HG02885 (cell line): ENCODE measurements around the gene CNKSR3.
"Not testable (repeated sequence)": the region's sequence is repeated elsewhere in the genome, so short reads cannot be mapped to it uniquely, and the experiment has no call there.

Source experiments
- ATAC-seq: cut with Tn5 transposase; IDR thresholded peaks from one replicate; pipeline ENCODE4 v1.9.1; 2021; ENCODE audit warnings: mild to moderate bottlenecking; ENCODE audit not compliant: unreplicated experiment, poor library complexity

Gene CNKSR3

DNA sequence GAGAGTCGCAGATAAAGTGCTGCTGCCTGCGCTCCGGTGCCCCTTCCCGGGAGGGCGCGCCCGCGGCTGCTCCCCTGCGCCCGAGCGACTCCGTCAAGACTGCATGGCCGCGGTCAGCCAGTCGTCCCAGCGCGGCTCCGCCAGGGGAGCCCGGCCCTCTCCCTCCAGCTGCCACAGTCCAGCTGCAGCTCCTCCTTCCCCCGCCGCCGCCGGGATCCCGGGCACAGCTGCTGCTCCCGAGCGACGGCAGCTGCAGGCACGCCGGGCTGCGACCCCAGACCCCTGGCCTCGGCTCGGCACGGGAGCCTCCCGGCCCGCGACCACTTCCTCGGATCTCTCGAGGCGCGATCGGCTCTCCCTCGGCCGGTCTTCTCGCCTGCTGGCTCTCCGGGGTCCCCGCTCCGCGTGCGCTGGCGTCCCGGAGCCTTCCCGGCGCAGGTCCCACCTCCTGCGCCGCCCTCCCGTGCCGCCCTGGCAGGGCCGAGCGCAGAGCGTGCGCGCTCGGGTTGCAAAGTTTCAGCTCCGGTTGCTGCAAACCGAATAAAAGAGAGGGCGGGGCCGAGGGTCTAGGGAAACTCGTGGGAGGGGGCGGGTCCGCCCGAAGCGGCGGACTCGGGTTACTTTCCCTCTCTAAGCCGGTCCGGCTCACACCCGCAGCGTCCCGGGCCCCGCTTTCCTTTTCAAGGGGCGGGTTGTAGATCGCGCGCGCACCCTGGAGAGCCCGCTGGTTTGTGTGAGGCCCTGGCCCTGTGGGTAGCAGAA is at the start of gene CNKSR3:
Gene CNKSR3, minus strand, starts transcription at position 542 of the 762 bp plus-strand sequence. CDS start 571 bp downstream, outside the sequence.
- ATAC-seq = peak; percentile 57

- ATAC-seq = no peak
Measured at GRCh38 chr6:154558984-154559383, 48.5 kb upstream of the CNKSR3 start.

- no peak for ATAC-seq
Measured at GRCh38 chr6:154558513-154558912, 48.0 kb upstream of the CNKSR3 start.

DNA sequence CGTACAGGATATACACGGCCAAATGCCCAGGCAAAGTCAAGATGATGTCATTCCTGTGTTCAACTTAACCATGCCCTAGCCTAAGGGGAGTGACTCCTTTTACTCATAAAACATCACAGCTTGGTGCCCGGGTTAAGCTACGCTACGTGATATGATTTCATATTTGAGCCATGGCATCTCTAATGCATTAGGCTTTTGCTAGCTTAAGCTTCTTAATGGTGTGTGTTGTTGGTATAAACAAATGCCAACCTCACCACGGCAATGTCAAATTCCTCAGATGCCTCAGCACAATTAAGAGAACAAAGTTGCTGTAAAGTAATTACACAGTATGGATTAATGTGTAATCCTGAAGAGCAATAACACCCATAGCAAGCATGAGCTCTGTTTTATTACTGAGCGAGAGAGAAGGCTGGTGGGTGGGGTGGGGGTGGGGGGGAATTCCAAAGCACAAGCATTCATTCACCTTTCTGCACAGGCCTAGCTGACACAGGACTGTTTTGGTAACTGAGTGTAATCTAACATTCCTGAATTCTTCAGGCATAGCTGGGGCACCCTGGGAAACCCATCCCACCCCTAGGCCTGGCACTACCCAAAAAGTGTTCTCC is 44.7 kb upstream of the CNKSR3 start:
- no peak for ATAC-seq

DNA sequence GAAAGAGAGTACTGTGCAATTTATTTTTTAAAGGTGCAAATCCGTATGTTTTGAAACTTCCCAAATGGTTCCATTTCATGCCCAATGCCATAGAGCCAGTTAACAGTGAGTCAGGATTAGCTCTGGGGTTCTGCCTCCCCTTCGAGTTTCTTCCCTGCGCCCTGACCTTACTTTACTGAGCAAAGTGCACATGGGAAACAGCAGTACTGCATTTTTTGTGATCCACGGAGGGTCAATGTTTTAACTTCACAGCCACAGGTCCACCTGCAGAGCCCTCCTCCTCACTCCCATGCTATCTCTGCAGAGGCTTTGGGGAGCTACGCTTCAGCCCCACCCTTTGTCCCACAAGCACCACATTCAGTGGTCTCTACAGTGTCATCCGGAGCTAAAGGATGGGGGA is 44.0 kb upstream of the CNKSR3 start:
- ATAC-seq = no peak

- ATAC-seq = no peak
Measured at GRCh38 chr6:154550779-154551178, 40.3 kb upstream of the CNKSR3 start.

DNA sequence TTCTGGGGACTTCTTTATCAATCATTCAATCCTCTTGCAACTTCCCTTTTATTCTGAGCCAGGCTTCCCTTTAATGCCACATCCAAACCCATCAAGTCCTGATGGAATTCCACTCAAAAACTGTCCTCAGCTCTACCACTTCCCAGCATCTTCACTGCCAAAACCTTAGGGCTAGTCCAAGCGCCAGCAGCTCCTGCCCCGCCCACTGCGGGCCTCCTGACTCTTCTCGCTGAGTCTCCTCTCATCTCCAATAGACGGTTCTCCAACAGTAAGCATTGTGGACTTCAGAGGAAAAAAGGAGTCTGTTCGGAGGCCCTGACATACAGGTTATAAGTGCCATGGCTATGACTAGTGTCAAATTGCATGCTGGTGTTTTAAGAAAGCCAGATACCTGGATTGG is 38.7 kb upstream of the CNKSR3 start:
- ATAC-seq = no peak

DNA sequence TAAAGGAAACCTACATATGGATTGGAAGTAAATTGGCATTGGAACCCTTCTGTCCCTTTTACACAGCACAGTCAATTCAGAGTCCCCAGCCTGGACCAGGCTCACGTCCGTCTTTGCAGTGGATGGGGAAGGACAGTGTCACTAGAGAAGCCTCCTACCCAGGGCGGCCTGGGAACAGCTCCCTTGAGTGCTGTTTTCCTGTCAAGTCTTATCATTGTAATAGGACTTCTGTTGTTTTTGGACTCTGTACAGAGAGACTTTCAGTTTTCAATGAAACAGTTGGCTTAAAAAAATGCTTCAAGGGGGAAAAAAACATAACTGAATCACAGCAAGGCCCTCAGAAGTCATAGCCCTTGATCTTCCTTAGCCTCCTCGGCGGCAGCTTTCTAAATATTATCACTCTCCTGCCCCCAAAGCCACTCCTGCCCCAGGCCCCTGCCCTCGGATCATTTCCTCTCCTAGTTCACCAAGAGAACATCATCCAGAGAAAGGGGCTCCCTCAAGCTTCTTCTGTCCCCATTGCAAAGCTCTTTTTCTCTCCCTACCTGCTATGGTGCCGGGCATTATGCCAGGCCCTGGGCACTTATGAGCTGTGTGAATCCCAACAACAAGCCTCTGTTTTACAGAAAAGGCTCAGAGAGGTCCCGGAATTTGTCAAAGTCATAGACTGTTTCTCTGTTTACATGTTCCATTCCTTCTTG is 37.8 kb upstream of the CNKSR3 start:
- ATAC-seq = no peak

- ATAC-seq = no peak
Measured at GRCh38 chr6:154543628-154544027, 33.1 kb upstream of the CNKSR3 start.

GRCh38 chr6:154542747-154543146 is 32.3 kb upstream of the CNKSR3 start:
- no peak for ATAC-seq

GRCh38 chr6:154541837-154542236 is 31.4 kb upstream of the CNKSR3 start:
- ATAC-seq = not testable (repeated sequence)

DNA sequence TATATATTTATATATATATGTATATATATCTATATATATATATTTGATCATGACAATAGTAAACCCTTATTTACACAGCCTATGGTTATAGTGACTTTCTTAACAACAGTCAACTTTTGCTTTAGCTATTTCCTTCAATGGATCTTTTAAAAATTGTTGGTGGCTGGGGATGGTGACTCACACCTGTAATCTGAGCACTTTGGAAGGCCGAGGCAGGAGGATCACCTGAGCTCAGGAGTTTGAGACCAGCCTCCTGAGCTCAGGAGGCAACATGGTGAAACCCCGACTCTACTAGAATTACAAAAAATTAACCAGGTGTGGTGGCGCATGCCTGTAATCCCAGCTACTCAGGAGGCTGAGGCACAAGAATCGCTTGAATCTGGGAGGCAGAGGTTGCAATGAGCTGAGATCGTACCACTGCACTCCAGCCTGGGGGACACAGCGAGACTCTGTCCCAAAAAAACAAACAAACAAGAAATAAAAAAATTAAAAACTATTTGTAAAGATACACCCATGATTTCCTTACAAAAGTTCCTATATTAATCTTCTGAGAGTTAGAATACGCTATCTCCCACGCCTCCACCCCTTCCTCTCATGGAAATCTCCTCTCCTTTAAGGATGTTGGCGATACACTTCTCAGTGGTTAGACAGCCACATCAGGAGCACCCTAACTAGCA is 29.2 kb upstream of the CNKSR3 start:
- no peak for ATAC-seq

- no peak for ATAC-seq
Measured at GRCh38 chr6:154538640-154539191, 28.2 kb upstream of the CNKSR3 start.

DNA sequence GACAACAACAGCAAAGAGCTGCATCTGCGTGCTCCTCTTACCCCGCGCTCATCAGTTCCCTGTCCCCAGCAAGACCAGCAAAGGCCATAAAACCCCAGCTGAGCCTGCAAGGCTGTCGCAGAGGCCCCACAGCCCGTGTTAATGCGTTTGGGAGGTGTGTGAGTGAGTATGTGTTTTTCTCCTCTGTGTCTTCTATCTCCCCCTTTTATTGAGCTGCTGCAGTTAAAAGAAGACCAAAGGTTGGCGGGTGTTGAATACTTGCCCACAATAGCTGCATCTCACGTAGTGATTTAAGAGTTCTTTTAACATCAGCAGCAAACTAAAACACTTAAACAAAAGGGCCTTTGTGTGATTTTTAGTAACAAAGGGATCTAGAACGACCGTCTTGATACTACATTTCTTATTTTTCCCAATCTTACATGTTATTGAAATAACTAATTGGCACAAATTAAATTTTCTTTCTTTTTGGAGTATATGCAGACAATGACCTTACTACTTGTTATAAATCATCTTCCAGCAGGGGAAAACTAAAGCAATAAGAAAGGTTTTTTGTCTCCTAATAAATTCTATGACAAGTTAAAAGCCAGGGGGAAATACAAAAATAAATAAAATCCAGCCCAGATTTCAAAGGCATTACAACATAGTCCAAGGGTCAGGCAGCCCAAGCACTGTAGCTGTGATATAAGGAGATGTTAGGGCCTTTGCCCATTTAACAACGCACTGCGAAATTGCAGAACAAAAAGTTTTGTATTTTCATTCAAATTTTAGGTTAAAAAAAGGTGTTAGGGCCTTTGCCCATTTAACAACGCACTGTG is 27.2 kb upstream of the CNKSR3 start:
- ATAC-seq = no peak

DNA sequence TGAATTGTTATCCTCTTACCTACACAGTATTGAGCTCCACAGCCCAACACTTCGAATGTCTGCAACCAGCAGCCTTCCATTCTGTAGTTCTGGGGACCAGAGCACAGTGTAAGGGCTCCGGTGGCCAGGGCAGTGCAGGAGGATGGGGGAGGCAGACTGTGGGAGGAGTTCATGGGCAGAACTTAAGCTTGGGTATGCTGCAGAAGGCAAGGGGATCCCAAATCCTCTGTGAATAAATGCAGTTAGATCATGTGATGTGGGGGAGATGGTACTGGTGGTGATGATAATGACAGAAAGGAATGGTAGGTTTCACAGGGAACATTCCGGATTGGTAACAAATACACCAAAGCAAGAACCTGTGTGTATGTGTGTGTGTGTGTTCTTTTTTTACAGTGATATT is 26.5 kb upstream of the CNKSR3 start:
- no peak for ATAC-seq

GRCh38 chr6:154536255-154536654 is 25.8 kb upstream of the CNKSR3 start:
- ATAC-seq = no peak

- no peak for ATAC-seq
Measured at GRCh38 chr6:154535851-154536250, 25.4 kb upstream of the CNKSR3 start.

GRCh38 chr6:154535147-154535546 is 24.7 kb upstream of the CNKSR3 start:
- ATAC-seq = no peak

GRCh38 chr6:154534531-154534930 is 24.0 kb upstream of the CNKSR3 start:
- no peak for ATAC-seq

- no peak for ATAC-seq
Measured at GRCh38 chr6:154532426-154532825, 21.9 kb upstream of the CNKSR3 start.
